HEK293 (cell line): ENCODE results near the gene GRIK4.

ENCODE experiments used
- CTCF ChIA-PET: fragments of 350-600 bp; formaldehyde crosslinking; extraction: SDS; loops from one replicate; lab custom pipeline; 2021; ENCODE audit warnings: antibody characterized with exemption; lab: Yijun Ruan, JAX
- POLR2A ChIA-PET: fragments of 300-600 bp; formaldehyde crosslinking; extraction: SDS; loops from one replicate; lab custom pipeline; 2020; ENCODE audit warnings: antibody characterized with exemption, inconsistent platforms; lab: Yijun Ruan, JAX
- H3K27ac ChIP-seq: fragments of 200-500 bp; sonication (Bioruptor generic); 2 replicates; pipeline ENCODE4 v1.5.1; 2014; ENCODE audit warnings: low read depth, low read length, control low read depth, inconsistent platforms; ENCODE audit errors: extremely low read depth
- H3K36me3 ChIP-seq, 2 experiments: fragments of 200-500 bp in 1 of 2; sonication (Bioruptor generic) in 1 of 2; 1 replicate in 1 of 2; 2 replicates in 1 of 2; pipeline ENCODE4 v1.5.1; 2014 to 2017; ENCODE audit warnings: inconsistent platforms in 2 of 2, low read length in 2 of 2; ENCODE audit not compliant: control insufficient read depth in 2 of 2, insufficient read depth in 1 of 2
- H3K4me1 ChIP-seq: fragments of 200-500 bp; sonication (Bioruptor generic); 2 replicates; pipeline ENCODE4 v1.5.1; 2014; ENCODE audit warnings: mild to moderate bottlenecking, low read length, inconsistent platforms; ENCODE audit not compliant: control insufficient read depth, insufficient read depth
- H3K4me3 ChIP-seq: 2 replicates; pipeline ENCODE4 v1.5.1; 2011; ENCODE audit warnings: low read depth, mild to moderate bottlenecking, control low read depth, low read length, moderate library complexity
- H3K9me3 ChIP-seq: fragments of 200-500 bp; sonication (Bioruptor generic); 2 replicates; pipeline ENCODE4 v1.5.1; 2014; ENCODE audit warnings: low read depth, low read length, inconsistent platforms; ENCODE audit not compliant: control insufficient read depth, insufficient read depth
- OSR2 ChIP-seq: fragments of 450-650 bp; formaldehyde crosslinking; IDR thresholded peaks from 2 replicates; pipeline ENCODE4 v1.5.1; 2016; ENCODE audit warnings: missing biosample characterization, missing genetic modification characterization
- RBAK ChIP-seq: fragments of 450-650 bp; formaldehyde crosslinking; IDR thresholded peaks from 2 replicates; pipeline ENCODE4 v1.5.1; 2016; ENCODE audit warnings: missing biosample characterization, missing genetic modification characterization
- SALL2 ChIP-seq: fragments of 450-650 bp; formaldehyde crosslinking; IDR thresholded peaks from 2 replicates; pipeline ENCODE4 v1.5.0; 2017; ENCODE audit warnings: missing biosample characterization, mild to moderate bottlenecking, missing genetic modification characterization, borderline replicate concordance
- ZBTB1 ChIP-seq: fragments of 450-650 bp; formaldehyde crosslinking; IDR thresholded peaks from 2 replicates; pipeline ENCODE4 v1.5.1; 2016; ENCODE audit warnings: missing biosample characterization, missing genetic modification characterization
- ZIC2 ChIP-seq: fragments of 450-650 bp; formaldehyde crosslinking; IDR thresholded peaks from 2 replicates; pipeline ENCODE4 v1.5.1; 2016; ENCODE audit warnings: missing biosample characterization, missing genetic modification characterization
- ZNF184 ChIP-seq: fragments of 450-650 bp; IDR thresholded peaks from 2 replicates; pipeline ENCODE4 v1.5.1; 2018; ENCODE audit warnings: missing biosample characterization, mild to moderate bottlenecking, missing genetic modification characterization
- ZNF274 ChIP-seq, 2 experiments: fragments of 200-500 bp in 1 of 2; fragments of 450-650 bp in 1 of 2; sonication (Bioruptor generic) in 1 of 2; formaldehyde crosslinking in 1 of 2; IDR thresholded peaks; 2 replicates each; pipeline versions ENCODE4 v1.5.1 to v1.6.1; 2014 to 2016; ENCODE audit warnings: borderline replicate concordance in 1 of 2, inconsistent platforms in 1 of 2, low read length in 1 of 2, missing biosample characterization in 1 of 2, missing genetic modification characterization in 1 of 2
- ZNF366 ChIP-seq: fragments of 450-650 bp; formaldehyde crosslinking; conservative IDR thresholded peaks from 2 replicates; pipeline ENCODE4 v1.5.1; 2016; ENCODE audit warnings: missing biosample characterization, missing genetic modification characterization
- ZNF394 ChIP-seq: fragments of 450-650 bp; formaldehyde crosslinking; IDR thresholded peaks from 2 replicates; pipeline ENCODE4 v1.5.1; 2016; ENCODE audit warnings: missing biosample characterization, missing genetic modification characterization, mild to moderate bottlenecking, moderate library complexity, borderline replicate concordance
- ZNF404 ChIP-seq: fragments of 450-650 bp; formaldehyde crosslinking; IDR thresholded peaks from 2 replicates; pipeline ENCODE4 v1.5.1; 2017; ENCODE audit warnings: missing biosample characterization, missing genetic modification characterization
- ZNF549 ChIP-seq: fragments of 450-650 bp; IDR thresholded peaks from 2 replicates; pipeline ENCODE4 v1.5.1; 2018; ENCODE audit warnings: missing biosample characterization, missing genetic modification characterization, mild to moderate bottlenecking, inconsistent platforms, moderate library complexity
- ZNF658 ChIP-seq: fragments of 450-650 bp; formaldehyde crosslinking; IDR thresholded peaks from 2 replicates; pipeline ENCODE4; 2016; ENCODE audit warnings: missing biosample characterization, missing genetic modification characterization
- ZNF701 ChIP-seq: fragments of 450-650 bp; formaldehyde crosslinking; IDR thresholded peaks from 2 replicates; pipeline ENCODE4 v1.5.1; 2016; ENCODE audit warnings: missing biosample characterization, missing genetic modification characterization
- ZNF792 ChIP-seq: fragments of 450-650 bp; formaldehyde crosslinking; IDR thresholded peaks from 2 replicates; pipeline ENCODE4 v1.5.1; 2016; ENCODE audit warnings: missing biosample characterization, missing genetic modification characterization
- TF ChIP-seq, protein P1 (sequence below): fragments of 450-650 bp; formaldehyde crosslinking; IDR thresholded peaks from 2 replicates; pipeline ENCODE4 v1.5.1; 2016; ENCODE audit warnings: missing biosample characterization, missing genetic modification characterization
- TF ChIP-seq, protein P2 (sequence below): fragments of 450-650 bp; formaldehyde crosslinking; IDR thresholded peaks from 2 replicates; pipeline ENCODE4 v1.5.1; 2016; ENCODE audit warnings: missing biosample characterization, missing genetic modification characterization
- TF ChIP-seq, protein P3 (sequence below): fragments of 450-650 bp; formaldehyde crosslinking; IDR thresholded peaks from 2 replicates; pipeline ENCODE4 v1.5.1; 2016; ENCODE audit warnings: missing biosample characterization, missing genetic modification characterization
- TF ChIP-seq, protein P4 (sequence below): fragments of 450-650 bp; formaldehyde crosslinking; IDR thresholded peaks from 2 replicates; pipeline ENCODE4 v1.5.1; 2017; ENCODE audit warnings: missing biosample characterization, missing genetic modification characterization
- TF ChIP-seq, protein P5 (sequence below): fragments of 450-650 bp; formaldehyde crosslinking; IDR thresholded peaks from 2 replicates; pipeline ENCODE4 v1.5.1; 2016; ENCODE audit warnings: missing biosample characterization, missing genetic modification characterization

Gene GRIK4

DNA sequence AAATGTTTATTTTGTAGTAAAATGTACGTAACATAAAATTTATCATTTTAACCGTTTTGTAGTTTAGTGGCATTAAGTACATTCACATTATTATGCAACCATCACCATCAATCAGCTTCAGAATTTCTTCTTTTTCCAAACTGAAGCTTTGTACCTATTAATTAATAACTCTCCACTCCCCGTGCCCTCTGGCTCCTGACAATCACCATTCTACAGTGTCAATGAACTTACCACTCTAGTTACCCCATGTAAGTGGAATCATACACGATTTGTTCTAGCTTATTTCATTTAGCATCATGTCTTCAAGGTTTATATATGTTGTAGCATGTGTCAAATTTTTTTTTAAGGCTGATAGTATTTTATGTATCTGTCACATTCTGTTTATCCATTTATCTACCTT is 522.1 kb downstream of the GRIK4 start:
- Histone ChIP-seq H3K27ac (no peak overlapping the region), H3K4me3 (no peak overlapping the region), H3K9me3 (no peaks in the 10 kb centered on the region), H3K36me3 (no peaks in the 10 kb centered on the region), H3K4me1 (peaks cover 14% of the 10 kb centered on the region)
- TF ChIP-seq ZNF274 (IDR thresholded peaks at IDR 0.05; ENCODE audit: low read length) (no peak), ZNF274 (tag by site-specific recombination; IDR thresholded peaks at IDR 0.05; ENCODE audit: borderline replicate concordance) (no peak), ZNF658 (tag by site-specific recombination) (no peak), RBAK (tag by site-specific recombination) (no peak), ZNF549 (no peak), ZNF701 (no peak), ZNF184 (no peak), ZNF792 (tag by site-specific recombination) (no peak), ZNF394 (tag by site-specific recombination) (no peak), ZNF366 (tag by site-specific recombination) (no peak), ZIC2 (tag by site-specific recombination) (no peak), SALL2 (no peak), ZNF404 (tag by site-specific recombination) (no peak)
- TF ChIP-seq, protein P1, sequence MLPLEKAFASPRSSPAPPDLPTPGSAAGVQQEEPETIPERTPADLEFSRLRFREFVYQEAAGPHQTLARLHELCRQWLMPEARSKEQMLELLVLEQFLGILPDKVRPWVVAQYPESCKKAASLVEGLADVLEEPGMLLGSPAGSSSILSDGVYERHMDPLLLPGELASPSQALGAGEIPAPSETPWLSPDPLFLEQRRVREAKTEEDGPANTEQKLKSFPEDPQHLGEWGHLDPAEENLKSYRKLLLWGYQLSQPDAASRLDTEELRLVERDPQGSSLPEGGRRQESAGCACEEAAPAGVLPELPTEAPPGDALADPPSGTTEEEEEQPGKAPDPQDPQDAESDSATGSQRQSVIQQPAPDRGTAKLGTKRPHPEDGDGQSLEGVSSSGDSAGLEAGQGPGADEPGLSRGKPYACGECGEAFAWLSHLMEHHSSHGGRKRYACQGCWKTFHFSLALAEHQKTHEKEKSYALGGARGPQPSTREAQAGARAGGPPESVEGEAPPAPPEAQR: no peak
- TF ChIP-seq, protein P2, sequence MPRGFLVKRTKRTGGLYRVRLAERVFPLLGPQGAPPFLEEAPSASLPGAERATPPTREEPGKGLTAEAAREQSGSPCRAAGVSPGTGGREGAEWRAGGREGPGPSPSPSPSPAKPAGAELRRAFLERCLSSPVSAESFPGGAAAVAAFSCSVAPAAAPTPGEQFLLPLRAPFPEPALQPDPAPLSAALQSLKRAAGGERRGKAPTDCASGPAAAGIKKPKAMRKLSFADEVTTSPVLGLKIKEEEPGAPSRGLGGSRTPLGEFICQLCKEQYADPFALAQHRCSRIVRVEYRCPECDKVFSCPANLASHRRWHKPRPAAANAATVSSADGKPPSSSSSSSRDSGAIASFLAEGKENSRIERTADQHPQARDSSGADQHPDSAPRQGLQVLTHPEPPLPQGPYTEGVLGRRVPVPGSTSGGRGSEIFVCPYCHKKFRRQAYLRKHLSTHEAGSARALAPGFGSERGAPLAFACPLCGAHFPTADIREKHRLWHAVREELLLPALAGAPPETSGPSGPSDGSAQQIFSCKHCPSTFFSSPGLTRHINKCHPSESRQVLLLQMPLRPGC: no peak
- TF ChIP-seq, protein P3, sequence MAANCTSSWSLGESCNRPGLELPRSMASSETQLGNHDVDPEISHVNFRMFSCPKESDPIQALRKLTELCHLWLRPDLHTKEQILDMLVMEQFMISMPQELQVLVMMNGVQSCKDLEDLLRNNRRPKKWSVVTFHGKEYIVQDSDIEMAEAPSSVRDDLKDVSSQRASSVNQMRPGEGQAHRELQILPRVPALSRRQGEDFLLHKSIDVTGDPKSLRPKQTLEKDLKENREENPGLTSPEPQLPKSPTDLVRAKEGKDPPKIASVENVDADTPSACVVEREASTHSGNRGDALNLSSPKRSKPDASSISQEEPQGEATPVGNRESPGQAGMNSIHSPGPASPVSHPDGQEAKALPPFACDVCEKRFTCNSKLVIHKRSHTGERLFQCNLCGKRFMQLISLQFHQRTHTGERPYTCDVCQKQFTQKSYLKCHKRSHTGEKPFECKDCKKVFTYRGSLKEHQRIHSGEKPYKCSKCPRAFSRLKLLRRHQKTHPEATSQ (tag by site-specific recombination): no peak
- TF ChIP-seq, protein P4, sequence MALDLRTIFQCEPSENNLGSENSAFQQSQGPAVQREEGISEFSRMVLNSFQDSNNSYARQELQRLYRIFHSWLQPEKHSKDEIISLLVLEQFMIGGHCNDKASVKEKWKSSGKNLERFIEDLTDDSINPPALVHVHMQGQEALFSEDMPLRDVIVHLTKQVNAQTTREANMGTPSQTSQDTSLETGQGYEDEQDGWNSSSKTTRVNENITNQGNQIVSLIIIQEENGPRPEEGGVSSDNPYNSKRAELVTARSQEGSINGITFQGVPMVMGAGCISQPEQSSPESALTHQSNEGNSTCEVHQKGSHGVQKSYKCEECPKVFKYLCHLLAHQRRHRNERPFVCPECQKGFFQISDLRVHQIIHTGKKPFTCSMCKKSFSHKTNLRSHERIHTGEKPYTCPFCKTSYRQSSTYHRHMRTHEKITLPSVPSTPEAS (tag by site-specific recombination): no peak
- TF ChIP-seq, protein P5, sequence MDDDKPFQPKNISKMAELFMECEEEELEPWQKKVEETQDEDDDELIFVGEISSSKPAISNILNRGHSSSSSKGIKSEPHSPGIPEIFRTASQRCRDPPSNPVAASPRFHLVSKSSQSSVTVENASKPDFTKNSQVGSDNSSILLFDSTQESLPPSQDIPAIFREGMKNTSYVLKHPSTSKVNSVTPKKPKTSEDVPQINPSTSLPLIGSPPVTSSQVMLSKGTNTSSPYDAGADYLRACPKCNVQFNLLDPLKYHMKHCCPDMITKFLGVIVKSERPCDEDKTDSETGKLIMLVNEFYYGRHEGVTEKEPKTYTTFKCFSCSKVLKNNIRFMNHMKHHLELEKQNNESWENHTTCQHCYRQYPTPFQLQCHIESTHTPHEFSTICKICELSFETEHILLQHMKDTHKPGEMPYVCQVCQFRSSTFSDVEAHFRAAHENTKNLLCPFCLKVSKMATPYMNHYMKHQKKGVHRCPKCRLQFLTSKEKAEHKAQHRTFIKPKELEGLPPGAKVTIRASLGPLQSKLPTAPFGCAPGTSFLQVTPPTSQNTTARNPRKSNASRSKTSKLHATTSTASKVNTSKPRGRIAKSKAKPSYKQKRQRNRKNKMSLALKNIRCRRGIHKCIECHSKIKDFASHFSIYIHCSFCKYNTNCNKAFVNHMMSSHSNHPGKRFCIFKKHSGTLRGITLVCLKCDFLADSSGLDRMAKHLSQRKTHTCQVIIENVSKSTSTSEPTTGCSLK (tag by site-specific recombination): no peak
- CTCF ChIA-PET: interaction anchor here (0.6 to 1.0 kb wide), 6 partner anchors 18 to 698 kb away, joined by 3 read pairs; no protein-coding TSS in a partner anchor
- POLR2A ChIA-PET: no interaction called here

DNA sequence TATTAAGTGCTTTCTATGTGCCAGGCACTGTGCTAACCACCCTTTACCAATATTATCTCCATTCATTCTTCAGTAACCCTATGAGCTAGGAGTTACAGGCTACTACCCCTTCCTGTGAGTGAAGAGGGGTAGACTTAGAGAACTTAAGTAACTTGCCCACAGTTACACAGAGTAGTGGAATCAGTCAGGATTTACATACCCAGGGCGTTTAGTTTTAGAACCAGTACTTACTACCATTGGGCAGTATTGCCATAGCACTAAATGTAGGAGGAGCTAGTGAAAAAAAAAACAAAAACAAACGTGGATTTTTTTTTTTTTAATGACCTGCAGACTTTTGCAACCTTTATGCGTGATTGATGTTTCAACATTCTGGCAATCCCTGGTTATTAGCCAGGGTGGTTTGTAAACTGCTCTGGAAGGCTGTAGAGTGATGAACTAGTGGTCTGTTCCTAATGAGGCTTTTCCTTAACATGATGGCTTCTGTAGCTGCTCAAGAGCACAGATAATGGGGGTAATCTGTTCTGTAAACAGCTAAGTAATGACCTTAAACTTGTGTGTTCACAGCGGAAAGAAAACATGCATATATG is 523.7 kb downstream of the GRIK4 start:
- ChIA-PET POLR2A (interaction anchor here (1.8 kb wide), 1 partner anchor 11 kb away, joined by 9 read pairs; the partner anchor contains the start of gene TBCEL), CTCF (no interaction called here)
- H3K4me3 ChIP-seq: no peak overlapping the region
- H3K27ac ChIP-seq: no peak overlapping the region
- H3K36me3 ChIP-seq: no peaks in the 10 kb centered on the region
- no peak for TF ChIP-seq ZBTB1 (tag by site-specific recombination)
- peak; percentile 28; the same call in 1 of the 2 replicates for TF ChIP-seq OSR2 (tag by site-specific recombination)
- TF ChIP-seq, all 188 proteins: peak for 1
- peaks cover 16% of the 10 kb centered on the region for H3K4me1 ChIP-seq
- H3K9me3 ChIP-seq: no peaks in the 10 kb centered on the region
